K562 (cell line): ENCODE measurements around the gene CCT5. TPM values are rescaled to one million over a fixed set of nuclear protein-coding genes. Genes with fewer than 3 reads are reported as not detected.
A peak's percentile ranks its signal among the peaks of the same experiment; 100 is the strongest.

Experiments used
- CCAR2 ChIP-seq: fragments of 200-400 bp; formaldehyde crosslinking; IDR thresholded peaks from 2 replicates; pipeline ENCODE4 v1.6.1; 2017; ENCODE audit warnings: mild to moderate bottlenecking, low read depth, low read length
- CTBP1 ChIP-seq: fragments of 450-650 bp; IDR thresholded peaks from 2 replicates; pipeline ENCODE4 v1.6.1; 2016; ENCODE audit warnings: borderline replicate concordance
- DNMT1 ChIP-seq: fragments of 450-650 bp; IDR thresholded peaks from 2 replicates; pipeline ENCODE4 v1.6.1; 2016; ENCODE audit warnings: antibody characterized with exemption, mild to moderate bottlenecking
- JUN ChIP-seq, 2 experiments: sonication (generic) in 1 of 2; formaldehyde crosslinking in 1 of 2; IDR thresholded peaks; 2 replicates each; pipeline versions ENCODE4 v1.6.1 to v1.8.0; 2012 to 2022; ENCODE audit warnings: borderline replicate concordance in 2 of 2, mild to moderate bottlenecking in 2 of 2, improper control_type of control experiment in 1 of 2, low read depth in 1 of 2, low read length in 1 of 2, missing genetic modification reagents in 1 of 2
- KAT2B ChIP-seq: IDR thresholded peaks from one replicate; pipeline ENCODE4 v1.6.1; 2012; ENCODE audit warnings: low read depth, mild to moderate bottlenecking, control low read depth, inconsistent platforms, low read length, moderate library complexity
- KLF16 ChIP-seq: IDR thresholded peaks from 2 replicates; pipeline ENCODE4 v1.6.1; 2016; ENCODE audit warnings: antibody characterized with exemption
- PPARD ChIP-seq: fragments of 250-450 bp; sonication (Bioruptor Pico); IDR thresholded peaks from 2 replicates; pipeline ENCODE4 v1.8.0; 2022; ENCODE audit warnings: inconsistent platforms, mild to moderate bottlenecking, moderate library complexity
- SMARCA4 ChIP-seq: fragments of 450-650 bp; IDR thresholded peaks from 2 replicates; pipeline ENCODE4 v1.6.1; 2016
- ZFP30 ChIP-seq: fragments of 250-450 bp; sonication (Bioruptor Pico); IDR thresholded peaks from 2 replicates; pipeline ENCODE4 v1.8.0; 2022; ENCODE audit warnings: moderate library complexity, mild to moderate bottlenecking, inconsistent platforms, borderline replicate concordance
- polyA plus RNA-seq, 8 experiments: library from polyadenylated mRNA; depleted of rRNA in 4 of 8; stranded (reverse) in 5 of 8; unstranded in 3 of 8; fragments of >200 nt; fragmentation: Nextera tagmentation in 2 of 8; fragmentation: Illumina TruSeq in 1 of 8; extraction: Ambion mirVana in 2 of 8; extraction: Trizol in 1 of 8; gene quantifications; 2 replicates each; pipeline versions ENCODE4 v1.2.1 to v1.2.3, GENCODE V29; 2011 to 2014; ENCODE audit warnings: inconsistent platforms in 1 of 8, missing spikeins in 1 of 8
- total RNA-seq, 7 experiments: library from RNA; depleted of rRNA in 6 of 7; stranded (reverse); fragments of >200 nt in 6 of 7; fragmentation: Illumina TruSeq in 2 of 7; extraction: Trizol in 2 of 7; gene quantifications; 2 replicates each; pipeline versions ENCODE4 v1.2.1 to v1.2.3, GENCODE V29; 2011 to 2021; ENCODE audit warnings: low replicate concordance in 1 of 7
- TF ChIP-seq, protein P1 (sequence below), 2 experiments: fragments of 450-650 bp in 1 of 2; sonication (generic) in 1 of 2; formaldehyde crosslinking in 1 of 2; IDR thresholded peaks; 2 replicates each; pipeline versions ENCODE4 v1.7.1 to v1.9.0; 2016 to 2022; ENCODE audit warnings: inconsistent platforms in 1 of 2, mild to moderate bottlenecking in 1 of 2, missing genetic modification reagents in 1 of 2
- TF ChIP-seq, protein P2 (sequence below): IDR thresholded peaks from 2 replicates; pipeline ENCODE4 v1.6.1; 2011; ENCODE audit not compliant: insufficient read length; ENCODE audit errors: extremely low read depth
- TF ChIP-seq, protein P3 (sequence below), 2 experiments: IDR thresholded peaks; 2 replicates each; pipeline ENCODE4 v1.6.1; 2011; ENCODE audit warnings: borderline replicate concordance in 1 of 2, control low read depth in 1 of 2, low read depth in 1 of 2, low read length in 1 of 2, mild to moderate bottlenecking in 1 of 2, mixed read lengths in 1 of 2, moderate library complexity in 1 of 2; ENCODE audit not compliant: insufficient read depth in 1 of 2, insufficient read length in 1 of 2, poor library complexity in 1 of 2, severe bottlenecking in 1 of 2; ENCODE audit errors: extremely low read depth in 1 of 2

The CCT5 gene
- total and polyA plus RNA-seq, 9 of the 15 experiments (the other 6 are each of a cell fraction or from before 2014, with no cell fraction given), result 782 to 1,606 (median 1,153) TPM

DNA sequence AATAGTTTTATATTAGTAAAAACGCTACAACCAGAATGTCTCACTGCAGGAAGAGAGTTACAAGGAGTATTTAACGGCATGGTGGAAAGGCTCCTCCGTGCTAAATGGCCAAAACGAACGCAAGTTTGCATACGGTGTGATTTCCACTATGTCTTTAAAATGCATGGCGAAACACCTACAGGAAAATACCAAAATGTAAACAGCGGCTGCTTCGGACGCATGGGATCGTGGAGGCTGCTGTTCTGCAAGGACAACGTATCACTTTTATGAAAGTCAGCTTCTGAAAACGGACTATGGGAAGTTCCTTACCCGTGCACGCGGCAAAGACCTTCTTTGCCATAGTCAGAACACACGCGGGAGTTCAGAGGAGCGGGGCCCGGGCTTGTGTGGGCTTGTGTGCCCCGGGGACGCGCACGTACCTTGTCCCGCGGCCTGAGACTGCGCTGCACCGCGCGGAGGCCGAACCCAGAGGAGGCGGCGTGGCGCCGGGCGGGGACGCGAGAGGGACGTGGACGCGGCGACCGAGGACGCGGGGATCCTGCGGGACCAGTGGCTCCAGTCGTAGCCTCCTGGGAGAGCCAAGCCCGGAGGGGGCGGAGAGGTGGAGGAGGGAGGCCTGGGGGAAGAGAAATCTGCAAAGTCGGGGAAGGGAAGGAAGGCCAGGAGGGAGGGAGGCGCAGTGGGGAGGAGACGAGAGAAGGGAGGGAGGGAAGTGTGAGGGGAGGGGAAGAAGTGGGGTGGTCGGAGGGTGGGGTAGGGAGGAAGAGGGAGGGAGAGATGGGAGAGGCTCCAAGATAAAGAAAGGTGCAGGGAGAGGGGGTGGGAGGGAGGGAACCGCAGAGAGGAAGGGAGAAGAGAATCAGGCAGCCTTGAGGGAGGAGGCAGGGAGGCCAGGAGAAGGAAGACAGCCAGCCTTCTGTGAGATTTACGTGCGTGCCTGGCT, 57.4 kb downstream of the CCT5 start, which contains the start of gene CMBL (continued):
- TF ChIP-seq ZFP30 (no peak), DNMT1 (no peak), CCAR2 (no peak), KLF16 (no peak), JUN (IDR thresholded peaks at IDR 0.05; ENCODE audit: borderline replicate concordance, low read depth, low read length) (0 out of 2 replicates have a peak, but pooled peaks have one; percentile 6), JUN (CRISPR knock-in tag; IDR thresholded peaks at IDR 0.05; ENCODE audit: borderline replicate concordance) (peak; percentile 75; the same call in 1 of the 2 replicates), PPARD (CRISPR knock-in tag) (no peak), SMARCA4 (peak; percentile 65), CTBP1 (peak; percentile 89), KAT2B (no peak)
- TF ChIP-seq, protein P1, sequence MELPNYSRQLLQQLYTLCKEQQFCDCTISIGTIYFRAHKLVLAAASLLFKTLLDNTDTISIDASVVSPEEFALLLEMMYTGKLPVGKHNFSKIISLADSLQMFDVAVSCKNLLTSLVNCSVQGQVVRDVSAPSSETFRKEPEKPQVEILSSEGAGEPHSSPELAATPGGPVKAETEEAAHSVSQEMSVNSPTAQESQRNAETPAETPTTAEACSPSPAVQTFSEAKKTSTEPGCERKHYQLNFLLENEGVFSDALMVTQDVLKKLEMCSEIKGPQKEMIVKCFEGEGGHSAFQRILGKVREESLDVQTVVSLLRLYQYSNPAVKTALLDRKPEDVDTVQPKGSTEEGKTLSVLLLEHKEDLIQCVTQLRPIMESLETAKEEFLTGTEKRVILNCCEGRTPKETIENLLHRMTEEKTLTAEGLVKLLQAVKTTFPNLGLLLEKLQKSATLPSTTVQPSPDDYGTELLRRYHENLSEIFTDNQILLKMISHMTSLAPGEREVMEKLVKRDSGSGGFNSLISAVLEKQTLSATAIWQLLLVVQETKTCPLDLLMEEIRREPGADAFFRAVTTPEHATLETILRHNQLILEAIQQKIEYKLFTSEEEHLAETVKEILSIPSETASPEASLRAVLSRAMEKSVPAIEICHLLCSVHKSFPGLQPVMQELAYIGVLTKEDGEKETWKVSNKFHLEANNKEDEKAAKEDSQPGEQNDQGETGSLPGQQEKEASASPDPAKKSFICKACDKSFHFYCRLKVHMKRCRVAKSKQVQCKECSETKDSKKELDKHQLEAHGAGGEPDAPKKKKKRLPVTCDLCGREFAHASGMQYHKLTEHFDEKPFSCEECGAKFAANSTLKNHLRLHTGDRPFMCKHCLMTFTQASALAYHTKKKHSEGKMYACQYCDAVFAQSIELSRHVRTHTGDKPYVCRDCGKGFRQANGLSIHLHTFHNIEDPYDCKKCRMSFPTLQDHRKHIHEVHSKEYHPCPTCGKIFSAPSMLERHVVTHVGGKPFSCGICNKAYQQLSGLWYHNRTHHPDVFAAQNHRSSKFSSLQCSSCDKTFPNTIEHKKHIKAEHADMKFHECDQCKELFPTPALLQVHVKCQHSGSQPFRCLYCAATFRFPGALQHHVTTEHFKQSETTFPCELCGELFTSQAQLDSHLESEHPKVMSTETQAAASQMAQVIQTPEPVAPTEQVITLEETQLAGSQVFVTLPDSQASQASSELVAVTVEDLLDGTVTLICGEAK (IDR thresholded peaks at IDR 0.05), result peak; percentile 45; the same call in 1 of the 2 replicates
- TF ChIP-seq, protein P1 (CRISPR knock-in tag; IDR thresholded peaks at IDR 0.05), result no peak
- TF ChIP-seq, protein P2, sequence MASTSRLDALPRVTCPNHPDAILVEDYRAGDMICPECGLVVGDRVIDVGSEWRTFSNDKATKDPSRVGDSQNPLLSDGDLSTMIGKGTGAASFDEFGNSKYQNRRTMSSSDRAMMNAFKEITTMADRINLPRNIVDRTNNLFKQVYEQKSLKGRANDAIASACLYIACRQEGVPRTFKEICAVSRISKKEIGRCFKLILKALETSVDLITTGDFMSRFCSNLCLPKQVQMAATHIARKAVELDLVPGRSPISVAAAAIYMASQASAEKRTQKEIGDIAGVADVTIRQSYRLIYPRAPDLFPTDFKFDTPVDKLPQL, result no peak
- TF ChIP-seq, protein P3, sequence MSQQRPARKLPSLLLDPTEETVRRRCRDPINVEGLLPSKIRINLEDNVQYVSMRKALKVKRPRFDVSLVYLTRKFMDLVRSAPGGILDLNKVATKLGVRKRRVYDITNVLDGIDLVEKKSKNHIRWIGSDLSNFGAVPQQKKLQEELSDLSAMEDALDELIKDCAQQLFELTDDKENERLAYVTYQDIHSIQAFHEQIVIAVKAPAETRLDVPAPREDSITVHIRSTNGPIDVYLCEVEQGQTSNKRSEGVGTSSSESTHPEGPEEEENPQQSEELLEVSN (IDR thresholded peaks at IDR 0.05; ENCODE audit: borderline replicate concordance in 1 of 2, extremely low read depth in 1 of 2, insufficient read depth in 1 of 2, insufficient read length in 1 of 2, low read depth in 1 of 2, low read length in 1 of 2, poor library complexity in 1 of 2, severe bottlenecking in 1 of 2), result peak; percentile 60 to 71
